Measurements from ENCODE around the gene TTBK1. TPM values are rescaled to one million over a fixed set of nuclear protein-coding genes. Genes with fewer than 3 reads are reported as not detected.

TTBK1 gene
- total RNA-seq, 1 experiment from 2014 or later, result 0.61 TPM

GRCh38 chr6:43274127-43274915 is 31.0 kb downstream of the TTBK1 start:
- H3K4me1 Mint-ChIP-seq (ENCODE audit: low read depth, unreplicated experiment), result peaks cover 16% of the 10 kb centered on the region
- no peak for TF ChIP-seq CTCF (IDR thresholded peaks at IDR 0.05; ENCODE audit: insufficient read depth in 1 of 2, low read depth in 1 of 2, low read length in 1 of 2, severe bottlenecking in 1 of 2, unreplicated experiment in 1 of 2)
- Histone ChIP-seq H3K36me3 (ENCODE audit: control insufficient read depth, insufficient read depth, low read length) (no peaks in the 10 kb centered on the region), H3K27me3 (replicated peaks; ENCODE audit: control insufficient read depth, insufficient read depth, low read length) (no peaks in the 10 kb centered on the region), H3K4me3 (ENCODE audit: low read depth, low read length) (no peak overlapping the region), H3K4me1 (peaks cover 50% of the 10 kb centered on the region), H3K9me3 (no peaks in the 10 kb centered on the region)
- BruUV-seq (replicated peaks), result no TSS peak
- H3K4me3 Mint-ChIP-seq (ENCODE audit: unreplicated experiment), result peak overlapping the region; percentile 58
- ChIA-PET POLR2A (no interaction called here), CTCF (no interaction called here)
- no peaks in the 10 kb centered on the region for H3K27me3 Mint-ChIP-seq (ENCODE audit: insufficient read depth, unreplicated experiment)
- no peak overlapping the region for H3K27ac Mint-ChIP-seq (ENCODE audit: unreplicated experiment)
- H3K36me3 Mint-ChIP-seq (ENCODE audit: insufficient read depth, unreplicated experiment), result no peaks in the 10 kb centered on the region
- H3K9me3 Mint-ChIP-seq (ENCODE audit: unreplicated experiment), result no peaks in the 10 kb centered on the region
- intact Hi-C loops (cut with micrococcal nuclease; ENCODE audit: unreplicated experiment), result no loop called here
- DNase-seq, result no peak

- intact Hi-C loops (cut with micrococcal nuclease; ENCODE audit: unreplicated experiment), result no loop called here
- peaks cover 14% of the 10 kb centered on the region for H3K4me1 Mint-ChIP-seq (ENCODE audit: low read depth, unreplicated experiment)
- peak; percentile 63 to 66 for DNase-seq
- TF ChIP-seq CTCF (IDR thresholded peaks at IDR 0.05; ENCODE audit: insufficient read depth in 1 of 2, low read depth in 1 of 2, low read length in 1 of 2, severe bottlenecking in 1 of 2, unreplicated experiment in 1 of 2), result no peak
- Histone ChIP-seq H3K9me3 (no peaks in the 10 kb centered on the region), H3K27me3 (replicated peaks; ENCODE audit: control insufficient read depth, insufficient read depth, low read length) (no peaks in the 10 kb centered on the region), H3K4me1 (peaks cover 49% of the 10 kb centered on the region), H3K36me3 (ENCODE audit: control insufficient read depth, insufficient read depth, low read length) (no peaks in the 10 kb centered on the region), H3K4me3 (ENCODE audit: low read depth, low read length) (peak overlapping the region; percentile 34)
- peak overlapping the region; percentile 58 for H3K4me3 Mint-ChIP-seq (ENCODE audit: unreplicated experiment)
- H3K36me3 Mint-ChIP-seq (ENCODE audit: insufficient read depth, unreplicated experiment), result no peaks in the 10 kb centered on the region
- H3K27ac Mint-ChIP-seq (ENCODE audit: unreplicated experiment), result no peak overlapping the region
- H3K27me3 Mint-ChIP-seq (ENCODE audit: insufficient read depth, unreplicated experiment), result no peaks in the 10 kb centered on the region
- POLR2A ChIA-PET, result no interaction called here
- no TSS peak for BruUV-seq (replicated peaks)
- CTCF ChIA-PET, result interaction anchor here (0.6 kb wide), 1 partner anchor 33 kb away, joined by 3 read pairs; the partner anchor contains the start of gene CRIP3
- H3K9me3 Mint-ChIP-seq (ENCODE audit: unreplicated experiment), result no peaks in the 10 kb centered on the region
Measured at GRCh38 chr6:43274916-43275597, 31.8 kb downstream of the TTBK1 start.

GRCh38 chr6:43275801-43276576 is 32.7 kb downstream of the TTBK1 start:
- no peaks in the 10 kb centered on the region for H3K9me3 Mint-ChIP-seq (ENCODE audit: unreplicated experiment)
- no peak for TF ChIP-seq CTCF (IDR thresholded peaks at IDR 0.05; ENCODE audit: insufficient read depth in 1 of 2, low read depth in 1 of 2, low read length in 1 of 2, severe bottlenecking in 1 of 2, unreplicated experiment in 1 of 2)
- Histone ChIP-seq H3K36me3 (ENCODE audit: control insufficient read depth, insufficient read depth, low read length) (no peaks in the 10 kb centered on the region), H3K27me3 (replicated peaks; ENCODE audit: control insufficient read depth, insufficient read depth, low read length) (no peaks in the 10 kb centered on the region), H3K9me3 (no peaks in the 10 kb centered on the region), H3K4me3 (ENCODE audit: low read depth, low read length) (no peak overlapping the region), H3K4me1 (peaks cover 48% of the 10 kb centered on the region)
- POLR2A ChIA-PET, result no interaction called here
- peaks cover 16% of the 10 kb centered on the region for H3K4me1 Mint-ChIP-seq (ENCODE audit: low read depth, unreplicated experiment)
- no peaks in the 10 kb centered on the region for H3K36me3 Mint-ChIP-seq (ENCODE audit: insufficient read depth, unreplicated experiment)
- CTCF ChIA-PET, result interaction anchor here (0.6 kb wide), 1 partner anchor 32 kb away, joined by 3 read pairs; the partner anchor contains the start of gene CRIP3
- peak overlapping the region; percentile 9 for H3K4me3 Mint-ChIP-seq (ENCODE audit: unreplicated experiment)
- intact Hi-C loops (cut with micrococcal nuclease; ENCODE audit: unreplicated experiment), result no loop called here
- H3K27me3 Mint-ChIP-seq (ENCODE audit: insufficient read depth, unreplicated experiment), result no peaks in the 10 kb centered on the region
- no peak for DNase-seq
- no TSS peak for BruUV-seq (replicated peaks)
- no peak overlapping the region for H3K27ac Mint-ChIP-seq (ENCODE audit: unreplicated experiment)

Measured in Caco-2 (cell line).